NCI-H510A treated with DMSO at 0.1 percent for 48 hours (cell line): ENCODE data around the gene SLC35B1.
"Not testable (repeated sequence)": the region's sequence is repeated elsewhere in the genome, so short reads cannot be mapped to it uniquely, and the experiment has no call there.

Experiments
- DNase-seq: peaks from one replicate; lab custom pipeline; 2025; lab: John Stamatoyannopoulos, UW

The SLC35B1 gene

DNA sequence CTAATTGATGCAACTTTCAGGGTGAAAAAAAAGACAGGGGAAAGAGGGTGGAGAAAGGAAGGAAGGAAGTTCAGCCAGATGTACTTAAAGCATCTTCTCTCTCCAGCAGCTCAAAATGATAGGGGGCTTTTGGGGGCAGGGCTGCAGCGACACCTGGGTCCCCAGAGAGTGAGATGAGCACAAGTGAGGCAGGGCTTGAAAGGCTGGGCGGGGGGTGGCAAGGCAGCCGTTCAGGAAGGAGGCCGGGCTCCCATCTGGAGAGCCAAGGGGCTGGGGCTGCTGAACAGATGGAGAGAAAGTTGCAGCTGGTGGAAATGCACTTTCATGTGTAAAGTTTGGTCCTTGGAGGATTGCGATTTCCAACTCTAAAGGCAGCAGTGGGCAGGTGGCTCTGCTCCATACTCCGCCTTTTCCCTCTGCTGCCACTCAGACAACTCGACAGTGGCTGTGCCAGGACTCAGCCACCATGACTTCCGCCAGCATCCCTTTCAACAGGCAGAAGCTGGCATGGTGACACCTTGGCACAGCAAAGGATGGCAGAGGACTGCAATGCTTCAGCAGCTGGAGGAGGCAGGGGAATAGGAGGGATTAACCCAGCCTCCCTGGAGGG is 7.7 kb downstream of the SLC35B1 start:
- DNase-seq: no peak

DNA sequence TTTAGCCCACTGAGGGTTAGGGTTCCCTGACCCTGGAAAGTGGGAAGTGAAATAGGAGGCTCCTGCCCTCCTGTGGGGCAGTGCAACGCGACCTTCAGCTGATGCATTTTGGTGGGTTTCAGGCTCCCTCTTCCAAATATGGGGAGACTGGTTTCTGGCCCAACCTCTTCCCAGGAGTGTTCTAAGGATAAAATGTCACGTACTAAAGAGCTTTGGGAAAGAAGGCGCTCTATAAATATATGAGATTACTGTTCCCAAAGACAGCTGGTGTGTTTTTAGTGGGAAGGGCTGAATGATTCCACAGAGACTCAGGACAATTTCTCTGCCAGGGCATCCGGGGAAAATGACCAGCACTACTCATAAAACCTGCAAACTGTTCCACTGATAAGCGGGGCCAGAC is 9.8 kb downstream of the SLC35B1 start:
- DNase-seq: no peak

DNA sequence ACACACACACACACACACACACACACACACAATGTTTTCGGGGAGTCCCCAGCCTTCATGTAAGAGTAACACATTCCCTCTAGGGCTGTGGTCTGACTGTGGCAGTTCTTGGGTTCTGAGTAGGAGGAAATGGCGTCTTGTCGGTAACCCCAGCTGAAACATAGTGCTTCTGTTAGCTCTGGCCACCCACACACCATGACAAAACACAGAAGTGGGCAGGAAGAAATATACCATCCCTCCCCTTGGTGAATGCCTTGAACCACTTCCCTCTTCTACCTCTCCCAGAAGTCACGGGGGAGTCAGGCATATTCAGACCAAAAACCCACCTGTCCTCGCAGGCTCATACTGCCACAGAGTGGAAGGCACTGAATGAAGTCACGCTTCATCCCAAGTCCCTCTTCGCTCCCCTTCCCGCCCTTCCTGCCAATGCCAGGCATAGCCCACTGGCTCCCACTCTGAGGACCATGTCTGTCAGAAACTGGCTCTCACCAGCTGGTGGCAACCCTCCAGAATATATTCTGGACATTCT is 11.5 kb downstream of the SLC35B1 start:
- DNase-seq: no peak

DNA sequence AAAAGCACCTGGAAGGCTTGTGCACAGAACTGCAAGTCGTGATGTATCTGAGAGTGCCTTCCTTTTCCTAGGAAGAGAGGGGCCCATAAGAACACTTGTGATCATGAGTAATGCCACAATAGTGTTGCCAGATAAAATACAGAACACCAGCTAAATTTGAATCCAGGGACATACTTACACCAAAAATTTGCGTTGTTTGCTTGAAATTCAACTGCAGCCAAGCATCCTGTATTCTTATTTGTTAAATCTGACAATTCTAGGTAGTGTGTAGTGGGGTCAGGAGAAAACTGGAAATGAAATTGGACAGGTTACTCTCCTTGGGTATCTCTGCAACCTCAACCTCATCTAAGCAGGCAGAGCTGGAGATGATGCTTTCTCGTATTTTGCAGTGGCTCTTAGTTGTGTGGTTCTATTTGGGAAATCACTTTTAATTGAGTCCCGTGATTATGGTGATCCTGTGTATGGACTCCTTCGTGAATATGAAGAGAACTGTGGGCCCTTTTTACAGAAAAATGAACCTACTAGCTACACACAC is 12.0 kb downstream of the SLC35B1 start:
- no peak for DNase-seq

DNA sequence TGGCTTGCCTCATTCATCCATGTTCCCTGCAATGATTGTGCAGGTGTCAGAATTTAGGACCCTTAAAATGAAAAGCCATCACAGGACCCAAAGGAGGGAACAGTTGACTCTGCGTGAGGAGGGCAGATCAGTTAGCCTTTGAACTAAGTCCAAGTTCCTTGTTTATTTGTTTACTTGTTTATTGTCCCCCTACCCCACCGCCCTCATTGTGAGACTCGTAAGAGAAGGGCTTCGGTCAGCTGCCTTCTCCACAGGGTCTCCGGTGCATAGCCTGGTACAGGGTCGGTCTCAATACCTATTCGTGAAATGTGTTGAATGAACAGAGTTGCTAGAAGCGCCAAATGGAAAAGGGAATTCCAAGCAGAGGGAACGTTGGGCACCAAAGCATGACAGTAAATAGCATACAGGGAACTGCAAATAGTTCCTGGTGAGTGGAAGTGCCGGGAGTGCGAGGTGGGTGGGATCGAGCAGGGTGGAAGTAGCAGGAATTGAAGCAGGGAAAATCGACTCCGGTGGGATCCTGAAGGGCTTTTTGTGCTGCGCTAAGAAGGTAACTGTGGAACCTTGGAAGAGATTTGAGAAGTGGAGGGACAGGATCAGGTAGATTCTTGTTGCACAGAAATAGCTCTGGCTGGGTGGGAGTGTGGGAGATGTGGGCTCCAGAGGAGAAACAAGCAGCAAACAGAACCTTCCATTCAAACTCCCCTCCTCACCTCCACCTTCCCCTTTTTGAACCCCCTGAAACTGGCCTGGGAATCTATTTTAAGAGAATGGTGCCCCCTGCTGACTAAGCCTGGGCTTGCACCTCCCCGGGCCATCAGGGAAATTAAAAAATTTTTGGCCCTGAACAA is 12.7 kb downstream of the SLC35B1 start:
- peak; percentile 71 for DNase-seq

DNA sequence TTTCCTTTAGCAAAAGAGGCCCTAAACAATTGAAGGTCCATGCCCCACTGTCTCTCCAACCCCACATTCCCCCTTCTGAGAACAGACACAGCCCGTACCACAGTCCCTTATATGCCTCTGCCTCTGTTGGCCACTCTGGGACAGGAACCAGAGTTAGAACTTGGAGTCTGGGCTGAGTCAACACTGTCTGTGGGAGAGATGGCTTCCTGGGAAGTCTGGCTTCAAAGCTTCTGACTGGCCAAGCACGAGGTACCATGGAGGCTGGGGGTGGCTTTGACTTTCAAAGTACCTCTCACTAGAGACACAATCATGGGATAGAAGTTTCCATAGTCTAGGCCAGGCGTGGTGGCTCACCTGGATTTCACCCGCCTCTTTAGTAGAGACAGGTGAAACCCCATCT is 15.0 kb downstream of the SLC35B1 start:
- DNase-seq: no peak

DNA sequence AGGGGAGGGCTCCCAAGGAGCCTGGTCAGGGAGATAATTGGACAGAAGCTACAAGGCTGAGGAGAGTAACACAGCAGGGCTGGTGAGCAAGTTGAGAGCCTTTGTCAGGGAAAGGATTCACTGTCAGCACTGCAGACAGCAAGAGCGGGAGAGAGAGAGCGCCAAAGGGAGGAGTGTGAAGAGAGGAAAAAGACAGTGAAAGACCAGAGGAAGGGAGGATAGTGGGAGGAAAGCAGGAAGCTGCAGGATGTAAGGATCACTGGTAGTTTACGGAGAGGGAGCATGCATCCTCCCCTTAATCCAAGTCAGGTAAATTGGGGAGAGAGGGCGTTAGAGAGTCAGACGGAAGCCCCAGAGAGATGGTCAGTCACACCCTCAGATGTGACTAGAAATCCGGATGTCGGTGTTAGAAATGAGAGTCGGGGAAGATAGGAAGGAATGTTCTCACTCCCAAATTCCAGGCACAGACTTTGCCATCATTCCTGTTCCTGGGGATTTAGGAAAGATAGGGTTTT is 16.0 kb downstream of the SLC35B1 start:
- DNase-seq: no peak

DNA sequence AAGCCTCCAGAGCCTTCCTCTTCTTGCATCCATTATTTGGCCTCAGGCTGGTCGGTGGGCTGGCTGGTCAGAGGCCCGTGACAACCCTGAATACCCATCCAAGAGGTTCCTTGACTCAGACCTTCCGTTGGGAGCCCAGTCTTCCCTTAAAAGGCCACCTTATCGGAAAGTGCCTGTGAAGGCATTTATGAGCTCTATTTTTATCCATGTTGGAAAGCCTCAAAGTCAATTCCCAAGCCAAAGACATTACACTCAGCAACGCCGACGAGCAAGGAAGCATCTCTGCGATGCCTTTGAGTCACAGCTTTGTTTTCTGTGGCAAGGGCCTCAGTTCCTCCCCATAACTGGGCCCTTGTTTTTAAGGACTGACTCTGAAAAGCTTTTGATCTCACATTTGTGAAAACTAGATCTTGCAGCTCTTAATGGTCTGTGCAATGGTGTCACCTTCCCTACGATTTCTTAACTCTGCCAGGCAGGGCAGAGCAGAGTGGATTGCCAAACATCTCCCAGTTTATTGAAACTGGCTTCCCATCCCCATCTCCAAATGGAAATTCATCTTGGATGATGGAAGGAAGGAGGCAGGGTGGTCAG is 16.6 kb downstream of the SLC35B1 start:
- no peak for DNase-seq

DNA sequence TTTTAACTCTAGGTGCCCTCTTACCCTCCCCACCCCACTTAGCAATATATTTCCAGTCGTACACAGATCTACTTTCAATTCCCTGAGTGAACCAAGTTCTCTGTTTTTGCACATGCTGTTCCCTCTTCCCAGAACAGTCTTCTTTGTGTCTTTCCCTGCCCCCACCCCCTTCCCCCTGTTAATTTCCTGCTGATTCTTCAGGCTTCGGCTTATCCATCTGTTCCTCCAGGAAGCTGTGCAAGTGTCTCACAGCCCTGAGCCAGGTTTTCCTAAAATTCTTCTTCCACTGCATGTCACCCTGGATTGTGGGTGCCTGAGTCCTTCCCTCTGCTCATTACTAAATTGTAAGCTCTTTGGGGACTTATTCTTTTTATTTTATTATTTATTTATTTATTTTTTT is 17.5 kb downstream of the SLC35B1 start:
- DNase-seq: no peak

DNA sequence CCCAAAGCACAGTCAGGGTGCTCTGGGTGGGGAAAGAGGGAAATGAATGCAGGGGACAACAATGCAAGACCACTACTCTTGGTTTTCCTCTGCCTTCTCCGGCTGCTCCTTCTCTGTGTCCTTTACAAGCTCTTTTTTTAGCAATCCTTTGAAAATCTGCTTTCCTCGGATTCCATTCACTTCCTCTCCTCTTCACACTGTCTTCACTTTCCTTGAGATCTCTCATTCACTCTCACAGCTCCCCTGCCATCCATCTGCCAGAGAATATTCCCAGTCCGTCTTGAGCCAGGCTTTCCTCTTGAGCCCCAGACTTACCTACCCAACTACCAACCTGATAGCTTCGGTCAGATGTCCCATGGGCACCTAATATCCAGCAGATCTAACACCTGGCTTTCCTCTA is 18.9 kb downstream of the SLC35B1 start:
- no peak for DNase-seq

DNA sequence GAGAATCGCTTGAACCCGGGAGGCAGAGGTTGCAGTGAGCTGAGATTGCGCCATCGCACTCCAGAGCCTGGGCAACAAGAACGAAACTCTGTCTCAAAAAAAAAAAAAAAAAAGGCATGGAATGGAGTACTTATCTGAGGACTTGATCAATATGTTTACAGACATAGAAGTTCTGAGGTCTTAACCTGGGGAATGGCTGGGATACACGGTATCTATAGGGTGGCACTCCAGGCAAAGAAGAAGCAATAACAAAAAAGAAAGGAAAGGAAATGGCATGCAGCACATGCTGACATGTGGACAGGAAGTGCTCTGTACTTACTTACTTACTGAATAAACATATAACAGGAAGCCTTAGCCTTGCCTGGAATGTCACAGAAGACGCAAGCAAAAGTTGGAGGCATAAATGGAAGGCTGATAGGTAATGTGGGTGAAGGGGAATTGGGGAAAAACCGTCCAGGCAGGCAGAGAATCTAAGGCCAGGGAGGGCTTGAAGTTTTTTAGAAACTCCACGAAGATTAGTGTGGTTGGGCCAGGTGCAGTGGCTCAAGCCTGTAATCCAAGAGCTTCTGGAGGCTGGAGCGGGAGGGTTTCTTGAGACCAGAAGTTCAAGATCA is 19.8 kb downstream of the SLC35B1 start:
- peak; percentile 29 for DNase-seq

DNA sequence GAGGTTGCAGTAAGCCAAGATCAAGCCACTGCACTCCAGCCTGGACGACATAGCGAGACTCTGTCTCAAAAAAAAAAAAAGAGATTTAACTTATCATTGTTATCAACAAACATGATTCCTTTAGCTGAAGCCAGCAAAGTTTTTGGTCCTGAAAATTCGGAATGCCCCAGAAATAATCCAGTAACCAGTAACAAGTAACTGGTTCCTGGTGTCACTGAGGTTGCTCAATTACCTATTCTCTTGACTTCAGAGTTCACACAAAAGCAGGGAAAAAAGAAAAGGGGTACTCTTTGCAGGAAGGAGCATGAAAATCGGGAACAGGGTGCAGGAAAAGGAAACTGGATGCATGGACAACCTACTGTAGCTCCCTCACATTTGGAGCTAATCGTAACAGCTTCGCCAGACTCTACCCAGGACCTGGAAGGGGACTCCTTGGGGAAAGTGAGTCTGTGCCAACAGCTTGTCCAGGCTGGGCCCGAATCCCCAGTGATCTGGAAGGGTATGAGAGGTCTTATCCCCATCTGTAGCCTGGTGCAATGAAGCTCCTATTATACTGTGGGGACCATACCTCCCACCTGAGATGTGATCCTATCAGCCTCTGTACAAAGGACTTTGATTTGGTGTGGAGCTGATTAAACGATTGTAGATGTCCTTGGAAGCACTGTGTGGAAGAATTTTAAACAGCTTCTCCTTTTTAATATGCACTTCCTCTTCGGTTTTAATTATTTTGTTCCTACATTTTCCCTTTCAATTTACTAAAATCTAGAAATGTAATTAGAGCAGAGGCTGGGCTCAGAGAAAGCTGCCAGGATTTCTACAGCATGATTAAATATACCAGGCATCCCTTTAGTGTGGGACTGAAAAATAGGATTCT is 26.4 kb downstream of the SLC35B1 start:
- DNase-seq: no peak

DNA sequence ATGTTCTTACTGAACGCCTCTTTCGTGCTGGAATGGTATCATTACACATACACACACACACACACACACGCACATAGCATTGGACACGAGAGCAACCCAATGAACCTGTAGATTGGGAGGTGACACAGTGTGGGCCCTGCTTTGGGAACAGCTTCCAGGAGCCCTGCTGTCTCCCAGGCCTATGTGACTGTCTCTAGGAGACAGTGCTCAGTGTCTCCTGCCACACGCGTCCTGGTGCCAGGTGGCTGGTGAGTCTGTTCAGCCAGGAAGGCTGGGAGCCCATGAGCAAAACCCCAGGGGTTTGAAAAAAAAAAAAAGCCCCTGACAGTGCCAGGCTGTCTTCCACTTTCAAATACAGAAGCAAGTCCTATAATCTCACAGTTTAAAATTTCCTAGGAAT is 27.4 kb downstream of the SLC35B1 start:
- no peak for DNase-seq

DNA sequence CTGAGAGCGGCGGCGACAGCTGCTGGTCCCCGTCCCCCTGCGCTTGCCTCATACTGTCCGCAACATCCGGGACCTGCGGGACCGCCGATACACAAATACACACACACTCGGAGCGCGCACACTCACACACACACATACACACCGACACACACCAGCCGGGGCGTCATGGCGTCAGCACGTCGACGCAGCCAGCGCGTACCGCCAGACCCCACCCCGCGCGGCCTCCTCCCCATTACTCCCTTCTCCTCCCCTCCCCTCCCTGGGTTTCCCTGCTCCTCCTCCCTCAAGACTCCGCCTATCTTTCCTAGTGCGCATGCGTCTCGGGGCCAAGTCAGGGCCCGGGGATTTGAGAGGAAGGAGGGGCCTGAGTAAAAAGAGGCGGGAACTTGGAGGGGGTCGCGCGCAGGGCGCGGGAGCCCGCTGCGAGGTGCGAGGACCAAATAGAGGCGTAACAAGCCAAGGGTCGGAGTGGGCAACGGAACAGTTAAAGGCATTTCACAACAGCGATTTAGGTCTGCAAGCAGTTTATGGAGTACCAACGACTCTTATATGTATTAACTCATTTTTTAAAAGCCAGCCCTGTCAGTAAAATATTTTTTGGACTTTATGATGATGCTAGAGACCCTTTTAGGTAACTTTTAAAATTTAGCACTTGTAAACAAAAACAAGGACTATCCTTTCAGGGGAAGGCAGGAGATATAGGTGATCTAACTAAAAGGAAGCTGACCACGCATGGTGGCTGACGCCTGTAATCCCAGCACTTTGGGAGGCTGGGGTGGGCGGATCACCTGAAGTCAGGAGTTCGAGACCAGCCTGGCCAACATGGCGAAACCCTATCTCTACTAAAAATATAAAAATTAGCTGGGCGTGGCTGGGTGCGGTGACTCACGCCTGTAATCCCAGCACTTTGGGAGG is 29.6 kb downstream of the SLC35B1 start, which contains the start of gene SPOP:
SPOP (minus strand) TSS at position 165 of the 915 bp plus-strand sequence. CDS start 55,287 bp downstream, outside the sequence.
- DNase-seq: peak; percentile 98

DNA sequence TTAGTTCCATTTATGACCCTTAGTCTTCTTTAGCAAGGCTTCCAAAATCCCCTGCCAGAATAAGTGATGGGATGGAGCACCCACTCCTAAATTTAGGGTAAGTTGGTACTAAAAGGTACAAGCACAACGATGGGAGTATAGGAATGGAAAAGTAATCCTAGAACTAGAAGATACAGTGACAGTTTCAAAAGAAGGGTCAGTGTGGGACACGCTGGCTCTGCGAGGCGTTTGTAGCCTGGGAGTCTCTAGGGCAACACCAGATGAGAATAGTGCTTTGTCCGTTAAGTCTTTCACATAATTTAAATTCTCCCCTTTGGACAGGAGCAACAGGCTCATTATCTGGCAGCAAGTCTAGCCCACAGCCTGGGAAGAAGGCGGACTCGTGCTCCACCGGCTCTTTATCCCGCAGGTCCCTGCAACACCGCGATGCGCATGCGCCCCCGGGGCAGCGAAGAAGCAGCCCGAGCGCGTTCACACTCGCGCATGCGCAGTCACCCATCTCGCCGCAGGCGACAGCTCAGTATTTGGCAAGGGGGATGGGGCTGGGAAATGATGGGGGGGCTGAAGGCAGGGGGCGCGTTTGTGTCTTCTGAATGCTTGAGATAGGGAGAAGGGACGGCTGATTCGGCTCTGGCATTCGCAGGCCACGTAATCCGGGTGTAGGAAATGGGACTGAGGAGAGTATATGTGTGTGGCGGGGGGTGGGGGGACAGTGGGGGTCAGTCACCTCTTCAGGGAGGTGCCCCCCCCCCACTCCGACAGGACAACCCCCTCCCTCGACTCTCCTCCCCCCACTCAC is 30.4 kb downstream of the SLC35B1 start:
- DNase-seq: peak; percentile 93

DNA sequence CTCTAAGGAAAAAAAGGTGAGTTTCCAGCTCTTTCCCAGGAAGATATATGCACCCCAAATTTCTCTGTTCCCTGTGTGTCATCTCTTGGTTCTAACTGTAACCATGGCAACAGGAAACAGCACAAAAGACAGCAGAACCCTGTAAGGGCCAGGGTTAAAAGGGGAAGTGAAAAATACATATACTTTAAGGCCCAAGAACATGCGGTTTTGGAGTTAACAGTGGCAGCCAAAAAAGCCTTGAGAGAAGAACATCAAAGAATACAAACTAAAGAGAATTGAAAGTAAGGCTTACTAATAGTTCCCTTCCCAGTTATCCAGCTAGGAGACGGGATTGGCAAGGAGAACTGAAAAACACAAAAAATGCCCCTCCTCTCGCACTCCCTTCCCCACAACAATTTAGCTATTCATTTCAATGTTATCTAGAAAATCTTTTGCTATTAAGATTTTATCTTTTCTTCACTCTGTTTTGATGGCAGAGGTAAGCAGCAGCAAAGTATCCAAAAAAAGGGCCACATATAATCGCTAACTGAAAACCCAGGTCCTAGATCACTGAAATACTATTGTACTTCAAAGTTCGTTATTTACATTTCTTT is 31.4 kb downstream of the SLC35B1 start:
- DNase-seq: no peak

DNA sequence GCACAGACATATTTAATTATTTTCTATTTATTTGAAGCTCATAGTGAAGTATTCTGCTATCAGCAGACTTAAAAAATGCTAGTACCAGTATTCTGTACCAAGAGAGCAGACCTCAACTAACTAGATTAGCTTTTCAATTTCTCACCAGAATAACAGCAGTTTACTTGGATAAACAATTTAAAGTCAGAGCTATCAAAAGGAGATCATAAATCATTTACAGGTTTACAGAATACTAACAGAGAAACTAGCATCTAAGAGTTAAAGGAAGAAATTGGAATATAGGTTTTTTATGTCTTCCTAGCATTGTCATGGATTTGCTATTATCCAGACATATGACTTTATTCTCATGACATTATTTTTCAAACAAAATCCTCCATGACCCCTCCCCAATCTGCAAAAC is 33.3 kb downstream of the SLC35B1 start:
- no peak for DNase-seq

DNA sequence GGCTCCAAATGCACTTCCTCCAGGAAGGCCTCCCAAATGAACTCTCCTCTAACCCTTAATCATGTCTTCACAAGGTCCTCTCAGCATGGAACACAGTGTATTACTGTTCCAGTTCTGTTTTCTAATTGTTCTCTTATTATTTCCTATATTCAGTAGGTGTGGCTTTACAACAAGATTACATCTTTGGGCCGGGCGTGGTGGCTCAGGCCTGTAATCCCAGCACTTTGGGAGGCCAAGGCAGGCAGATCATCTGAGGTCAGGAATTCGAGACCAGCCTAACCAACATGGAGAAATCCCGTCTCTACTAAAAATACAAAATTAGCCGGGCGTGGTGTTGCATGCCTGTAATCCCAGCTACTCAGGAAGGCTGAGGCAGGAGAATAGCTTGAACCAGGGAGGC is 34.1 kb downstream of the SLC35B1 start:
- not testable (repeated sequence) for DNase-seq

DNA sequence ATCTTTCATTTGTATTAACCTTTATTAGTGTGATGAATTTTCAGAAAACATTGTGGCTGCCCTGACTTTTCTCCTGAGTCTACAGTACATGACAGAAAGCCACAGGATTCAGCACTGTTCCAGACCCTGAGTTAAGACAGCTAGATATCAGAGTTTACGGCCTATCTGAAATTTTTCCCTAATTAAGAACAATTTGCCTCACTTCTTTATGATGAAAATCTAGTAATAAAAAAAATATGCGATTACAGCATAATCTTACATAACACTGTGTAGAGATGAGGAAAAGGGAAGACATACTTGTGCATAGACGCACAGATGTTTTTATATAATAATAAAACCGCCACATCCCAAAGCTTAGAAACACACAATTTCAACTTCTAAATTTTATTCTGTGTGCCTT is 37.1 kb downstream of the SLC35B1 start:
- DNase-seq: no peak
